Endothelial cell of umbilical vein (primary cell): ENCODE data around the gene ASAH2. TPM values are rescaled to one million over a fixed set of nuclear protein-coding genes. Genes with fewer than 3 reads are reported as not detected.

Source experiments
- BruUV-seq: library from RNA; stranded (reverse); fragments of 400-500 nt; replicated peaks from 2 replicates; lab custom pipeline; 2021; lab: Mats Ljungman, UMichigan
- CTCF ChIA-PET: fragments of 300-600, 350-600 bp; sonication (Branson Sonifier 250); formaldehyde crosslinking; loops from one replicate; lab custom pipeline; 2021; ENCODE audit warnings: antibody characterized with exemption, inconsistent platforms; lab: Charles Lee
- POLR2A ChIA-PET: fragments of 300-600, 350-600 bp; sonication (Branson Sonifier 250); formaldehyde crosslinking; loops from one replicate; lab custom pipeline; 2021; ENCODE audit warnings: antibody characterized with exemption, inconsistent platforms; lab: Charles Lee
- DNase-seq: peaks from one replicate; pipeline ENCODE4 v3.0.0-alpha.2; 2011; ENCODE audit warnings: low read depth, low spot score
- FAIRE-seq: peaks from 2 replicates; lab custom pipeline; 2011; peaks lifted over from hg19 to GRCh38; lab: Jason Lieb, UNC
- H2AFZ ChIP-seq: 2 replicates; pipeline ENCODE4 v1.6.0; 2012; ENCODE audit warnings: low read depth, low read length, control low read depth, inconsistent platforms
- H3K27ac ChIP-seq: 2 replicates; pipeline ENCODE4 v1.5.1; 2011; ENCODE audit warnings: low read depth, mild to moderate bottlenecking, control low read depth, low read length, moderate library complexity; ENCODE audit not compliant: insufficient read depth
- H3K27me3 ChIP-seq, 2 experiments: 2 replicates each; pipeline versions ENCODE4 v1.6.0 to v1.6.1; 2011; ENCODE audit warnings: low read length in 2 of 2, mixed read lengths in 1 of 2; ENCODE audit not compliant: control insufficient read depth in 2 of 2, insufficient read depth in 2 of 2
- H3K36me3 ChIP-seq, 2 experiments: 2 replicates in 1 of 2; 3 replicates in 1 of 2; pipeline ENCODE4 v1.5.1; 2011; ENCODE audit warnings: low read length in 2 of 2, mild to moderate bottlenecking in 1 of 2, moderate library complexity in 1 of 2; ENCODE audit not compliant: control insufficient read depth in 2 of 2, insufficient read depth in 2 of 2; ENCODE audit errors: extremely low read depth in 1 of 2
- H3K4me1 ChIP-seq: 3 replicates; pipeline ENCODE4 v1.5.1; 2011; ENCODE audit warnings: mild to moderate bottlenecking, low read length; ENCODE audit not compliant: control insufficient read depth, insufficient read depth; ENCODE audit errors: extremely low read depth
- H3K4me2 ChIP-seq: 2 replicates; pipeline ENCODE4 v1.6.1; 2011; ENCODE audit warnings: low read length, control low read depth, mixed read lengths; ENCODE audit not compliant: insufficient read depth
- H3K4me3 ChIP-seq, 3 experiments: fragments of 200-600 bp in 1 of 3; sonication (generic), shearing (Covaris generic) in 1 of 3; replicated peaks in 1 of 3; 2 replicates each; pipeline ENCODE4 v1.5.1; 2011 to 2016; ENCODE audit warnings: control low read depth in 3 of 3, low read length in 3 of 3, mild to moderate bottlenecking in 2 of 3, inconsistent platforms in 1 of 3, low read depth in 1 of 3, moderate library complexity in 1 of 3; ENCODE audit not compliant: insufficient read depth in 1 of 3
- H3K79me2 ChIP-seq: 2 replicates; pipeline ENCODE4 v1.6.0; 2012; ENCODE audit warnings: low read length, inconsistent platforms; ENCODE audit not compliant: control insufficient read depth, insufficient read depth
- H3K9ac ChIP-seq: replicated peaks from 2 replicates; pipeline ENCODE3; 2011; ENCODE audit warnings: low read length, control low read depth; ENCODE audit not compliant: insufficient read depth; ENCODE audit errors: extremely low read depth
- H3K9me1 ChIP-seq: replicated peaks from 3 replicates; pipeline ENCODE4 v1.6.0; 2011; ENCODE audit warnings: mild to moderate bottlenecking, low read length; ENCODE audit not compliant: control insufficient read depth, insufficient read depth; ENCODE audit errors: extremely low read depth
- H3K9me3 ChIP-seq: replicated peaks from 2 replicates; pipeline ENCODE4 v1.5.1; 2012; ENCODE audit warnings: low read length, inconsistent platforms; ENCODE audit not compliant: control insufficient read depth, insufficient read depth
- H4K20me1 ChIP-seq: replicated peaks from 2 replicates; pipeline ENCODE3; 2011; ENCODE audit warnings: mild to moderate bottlenecking, low read length; ENCODE audit not compliant: control insufficient read depth, insufficient read depth; ENCODE audit errors: extremely low read depth
- CTCF ChIP-seq, 2 donors: IDR thresholded peaks; 1 replicate in 1 of 2; 2 replicates in 1 of 2; pipeline ENCODE4 v1.5.1; 2011; ENCODE audit warnings: low read length in 2 of 2, mild to moderate bottlenecking in 2 of 2, moderate library complexity in 2 of 2, control low read depth in 1 of 2, inconsistent platforms in 1 of 2, low read depth in 1 of 2; ENCODE audit not compliant: insufficient read depth in 1 of 2; ENCODE audit errors: extremely low read depth in 1 of 2
- EZH2 ChIP-seq: IDR thresholded peaks from 2 replicates; pipeline ENCODE4 v1.6.1; 2012; ENCODE audit warnings: borderline replicate concordance, low read depth, mild to moderate bottlenecking, moderate library complexity, low read length, inconsistent platforms; ENCODE audit not compliant: severe bottlenecking
- FOS ChIP-seq: IDR thresholded peaks from 2 replicates; pipeline ENCODE4 v1.6.1; 2011; ENCODE audit warnings: mild to moderate bottlenecking, low read length, moderate library complexity, borderline replicate concordance; ENCODE audit not compliant: insufficient read depth
- GATA2 ChIP-seq: IDR thresholded peaks from 2 replicates; pipeline ENCODE4 v1.7.0; 2011; ENCODE audit warnings: low read depth, mild to moderate bottlenecking, moderate library complexity, mixed read lengths, low read length; ENCODE audit not compliant: insufficient read length, insufficient read depth
- JUN ChIP-seq: IDR thresholded peaks from 2 replicates; pipeline ENCODE4 v1.6.1; 2011; ENCODE audit warnings: borderline replicate concordance, low read depth; ENCODE audit not compliant: insufficient read length, insufficient read depth
- MYC ChIP-seq: IDR thresholded peaks from one replicate; pipeline ENCODE4 v1.6.1; 2011; ENCODE audit warnings: mild to moderate bottlenecking, low read depth, low read length
- POLR2A ChIP-seq: IDR thresholded peaks from 2 replicates; pipeline ENCODE4 v1.6.1; 2012; ENCODE audit warnings: low read depth, mild to moderate bottlenecking, control low read depth, low read length
- dilution Hi-C: fragments of 300-500 bp; cut with MboI; formaldehyde crosslinking; loops from one replicate; pipeline ENCODE4 v1.15.0; 2019; ENCODE audit warnings: low sequenced_read_pairs; ENCODE audit not compliant: extremely low pct_ligation_motif_present
- intact Hi-C: fragments of 100-400 bp; cut with micrococcal nuclease; formaldehyde crosslinking; loops from one replicate; pipeline ENCODE4 v1.10.0; 2022
- polyA plus RNA-seq, 4 experiments: library from polyadenylated mRNA; depleted of rRNA in 3 of 4; stranded (reverse) in 3 of 4; unstranded in 1 of 4; fragments of >200 nt; gene quantifications; 2 replicates each; pipeline versions ENCODE4 v1.2.1 to v1.2.3, GENCODE V29; 2011 to 2012; ENCODE audit warnings: missing spikeins in 1 of 4
- total RNA-seq: library from RNA; stranded (reverse); gene quantifications from 2 replicates; pipeline ENCODE4 v1.2.3, GENCODE V29; 2021
- TF ChIP-seq, protein P1 (sequence below): IDR thresholded peaks from 2 replicates; pipeline ENCODE4 v1.6.1; 2011; ENCODE audit not compliant: insufficient read depth, insufficient read length

ASAH2 gene
- total and polyA plus RNA-seq, 2 donors (not counting 3 experiments of a cell fraction or from before 2014, with no cell fraction given), result 0.23 to 1.1 TPM

GRCh38 chr10:50286996-50287803 lies 35.9 kb upstream of the ASAH2 start:
- Histone ChIP-seq H3K4me1 (no peaks in the 10 kb centered on the region), H3K36me3 (no peaks in the 10 kb centered on the region), H2AFZ (no peak overlapping the region), H3K27ac (no peak overlapping the region), H3K79me2 (no peaks in the 10 kb centered on the region), H3K4me2 (no peak overlapping the region), H3K9me3 (no peaks in the 10 kb centered on the region), H3K9ac (no peak overlapping the region), H3K9me1 (no peaks in the 10 kb centered on the region), H4K20me1 (no peaks in the 10 kb centered on the region), H3K4me3 (no peak overlapping the region), H3K27me3 (peaks cover 16 to 17% of the 10 kb centered on the region in 2 experiments)
- intact Hi-C loops (no loop called here), dilution Hi-C loops (no loop called here)
- ChIA-PET POLR2A (no interaction called here), CTCF (no interaction called here)
- TF ChIP-seq MYC (no peak), JUN (no peak), CTCF (IDR thresholded peaks at IDR 0.05; ENCODE audit: extremely low read depth in 1 of 2, insufficient read depth in 1 of 2, low read depth in 1 of 2, low read length in 2 of 2) (no peak), FOS (no peak), POLR2A (no peak), GATA2 (no peak), EZH2 (no peak)
- TF ChIP-seq, protein P1, sequence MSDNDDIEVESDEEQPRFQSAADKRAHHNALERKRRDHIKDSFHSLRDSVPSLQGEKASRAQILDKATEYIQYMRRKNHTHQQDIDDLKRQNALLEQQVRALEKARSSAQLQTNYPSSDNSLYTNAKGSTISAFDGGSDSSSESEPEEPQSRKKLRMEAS, result no peak
- no peak for DNase-seq
- no TSS peak for BruUV-seq
- FAIRE-seq, result no peak
